ENCODE data around the gene GPHN.
"Not testable (repeated sequence)": the region's sequence is repeated elsewhere in the genome, so short reads cannot be mapped to it uniquely, and the experiment has no call there.

The GPHN gene

DNA sequence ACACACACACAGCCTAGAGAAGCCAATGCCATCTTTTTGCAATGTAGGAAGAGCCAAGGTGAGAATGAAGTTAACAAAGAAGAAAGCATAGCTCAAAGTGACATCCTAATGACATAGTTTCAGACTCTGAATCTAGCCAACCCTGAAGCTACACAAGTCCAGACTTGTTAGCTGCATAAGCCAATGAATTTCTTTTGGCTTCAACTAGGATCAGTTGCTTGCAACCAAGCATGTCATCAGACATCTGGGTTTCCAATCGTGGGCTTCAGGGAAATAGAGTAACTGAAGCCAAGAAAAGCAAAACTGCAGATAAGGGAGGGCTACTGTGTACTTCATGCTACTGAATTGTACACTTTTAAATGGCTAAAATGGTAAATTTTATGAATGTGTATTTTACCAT lies 4.4 kb upstream of the GPHN start:
- DNase-seq = peak; percentile 67 to 88

DNA sequence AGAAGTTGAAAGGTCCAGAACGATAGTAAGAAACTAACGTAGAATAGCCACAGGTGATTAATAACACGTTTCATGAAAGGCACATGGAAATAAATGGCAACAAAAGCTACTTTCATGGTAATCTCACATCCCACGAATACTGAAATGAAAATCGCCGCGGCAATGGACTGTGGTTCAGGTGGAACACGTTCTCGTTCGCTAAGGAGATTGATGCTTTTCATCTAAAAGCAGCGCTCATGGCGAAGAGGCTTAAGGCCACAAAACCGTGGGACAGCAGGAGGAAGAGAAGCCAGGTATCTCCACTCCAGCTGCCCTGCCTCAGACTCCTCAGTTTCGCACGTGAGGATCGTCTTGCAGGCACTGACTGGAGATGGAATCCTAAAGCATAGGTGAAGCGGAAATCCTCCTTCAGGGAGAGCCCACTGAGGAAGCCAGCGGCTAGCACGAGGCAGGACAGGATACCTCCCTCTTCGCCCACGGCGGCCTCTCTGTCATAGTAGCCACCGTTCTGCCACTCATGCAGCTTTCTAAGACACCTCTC lies 696 bp upstream of the GPHN start:
- DNase-seq = peak; percentile 63 to 77

DNA sequence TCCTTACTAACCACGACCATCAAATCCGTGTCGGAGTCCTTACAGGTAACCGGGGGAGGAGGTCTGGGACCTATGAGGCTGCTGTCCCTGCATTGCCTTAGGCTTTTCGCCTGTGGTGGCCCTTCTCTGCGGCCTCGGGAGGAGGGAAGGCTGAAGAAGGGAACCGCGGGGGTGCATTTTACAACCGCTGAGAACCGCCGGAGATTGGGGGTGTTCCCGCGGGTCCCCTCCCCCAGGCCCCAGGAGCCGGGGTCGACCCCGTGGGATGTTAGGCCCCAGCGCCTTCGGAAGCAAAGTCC lies 549 bp downstream of the GPHN start:
- DNase-seq = no peak

- peak in 1 of 2 experiments; percentile 46 for DNase-seq
Measured at GRCh38 chr14:66508846-66509621, 1.1 kb downstream of the GPHN start.

GRCh38 chr14:66509874-66510273 lies 1.9 kb downstream of the GPHN start:
- DNase-seq = no peak

DNA sequence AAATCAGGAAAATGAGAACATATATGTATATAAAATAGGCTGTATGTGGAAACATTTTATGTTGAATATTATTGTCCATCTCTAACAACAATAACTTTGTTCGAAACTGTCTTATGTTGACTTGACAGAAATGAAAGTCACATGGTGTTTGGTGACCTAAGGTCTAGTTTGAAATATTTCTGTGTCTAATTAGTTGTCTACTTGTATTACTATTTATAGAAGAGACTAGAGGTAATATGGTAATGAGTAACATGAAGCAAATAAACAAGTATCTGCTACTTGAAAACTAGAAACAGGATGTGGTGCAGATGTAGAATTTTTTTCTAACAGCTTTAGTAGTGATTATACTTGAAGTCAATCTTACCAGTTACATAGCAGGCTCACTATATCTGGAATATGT lies 3.9 kb downstream of the GPHN start:
- no peak for DNase-seq

- DNase-seq = no peak
Measured at GRCh38 chr14:66514213-66514612, 6.3 kb downstream of the GPHN start.

DNA sequence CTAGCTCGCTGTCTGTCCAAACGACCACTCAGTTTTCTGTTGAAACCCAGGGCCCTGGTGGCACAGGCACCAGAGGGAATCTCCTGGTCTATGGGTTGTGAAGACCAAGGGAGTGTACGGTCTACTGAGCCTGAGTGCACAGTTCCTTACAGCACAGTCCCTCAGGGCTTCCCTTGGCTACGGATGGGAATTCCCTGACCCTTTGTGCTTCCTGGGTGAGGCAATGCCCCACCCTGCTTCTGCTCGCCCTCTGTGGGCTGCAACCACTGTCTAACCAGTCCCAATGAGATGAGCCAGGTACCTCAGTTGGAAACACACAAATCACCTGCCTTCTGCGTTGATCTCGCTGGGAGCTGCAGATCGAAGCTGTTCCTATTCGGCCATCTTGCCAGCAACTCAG lies 22.6 kb downstream of the GPHN start:
- DNase-seq = no peak

DNA sequence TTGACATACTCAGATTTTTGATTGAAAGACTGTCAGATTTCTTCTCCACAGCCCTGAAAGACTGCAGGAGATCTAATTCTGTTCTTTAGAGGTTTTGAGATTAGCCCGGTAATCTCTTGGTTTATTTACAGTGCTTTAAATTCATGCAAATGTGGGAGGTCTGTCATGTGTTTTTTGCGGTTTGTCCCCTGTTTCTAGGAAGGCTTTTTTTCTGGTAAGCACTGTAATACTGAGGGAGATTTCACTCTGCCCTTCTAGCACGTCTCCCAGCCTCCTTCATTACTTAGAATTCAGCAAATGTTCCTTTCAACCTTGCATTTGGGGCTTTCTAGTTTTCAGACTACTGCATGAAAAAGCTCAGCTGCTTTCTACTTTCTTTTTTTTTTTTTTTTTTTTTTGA lies 31.1 kb downstream of the GPHN start:
- DNase-seq = no peak

DNA sequence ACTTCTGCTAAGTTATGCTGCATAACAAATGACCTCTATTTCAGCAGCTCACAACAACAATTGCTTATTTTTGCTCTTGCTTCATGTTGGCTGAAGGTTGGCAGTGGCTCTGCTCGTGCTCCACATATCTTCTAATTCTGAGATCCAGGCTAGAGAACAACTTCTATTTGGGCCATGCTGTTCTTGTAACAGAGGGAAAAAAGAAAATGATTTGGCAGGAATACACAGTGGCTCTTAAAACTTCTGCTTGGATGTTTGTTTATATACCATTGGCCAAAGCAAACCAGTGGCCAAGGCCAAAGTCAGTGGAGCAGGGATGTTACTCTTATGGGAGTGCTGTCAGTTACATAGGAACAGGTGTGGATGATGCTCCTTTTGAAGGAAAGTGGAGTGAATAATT lies 32.1 kb downstream of the GPHN start:
- no peak for DNase-seq

GRCh38 chr14:66541627-66542026 lies 33.7 kb downstream of the GPHN start:
- no peak for DNase-seq

- DNase-seq = no peak
Measured at GRCh38 chr14:66543996-66544395, 36.0 kb downstream of the GPHN start.

DNA sequence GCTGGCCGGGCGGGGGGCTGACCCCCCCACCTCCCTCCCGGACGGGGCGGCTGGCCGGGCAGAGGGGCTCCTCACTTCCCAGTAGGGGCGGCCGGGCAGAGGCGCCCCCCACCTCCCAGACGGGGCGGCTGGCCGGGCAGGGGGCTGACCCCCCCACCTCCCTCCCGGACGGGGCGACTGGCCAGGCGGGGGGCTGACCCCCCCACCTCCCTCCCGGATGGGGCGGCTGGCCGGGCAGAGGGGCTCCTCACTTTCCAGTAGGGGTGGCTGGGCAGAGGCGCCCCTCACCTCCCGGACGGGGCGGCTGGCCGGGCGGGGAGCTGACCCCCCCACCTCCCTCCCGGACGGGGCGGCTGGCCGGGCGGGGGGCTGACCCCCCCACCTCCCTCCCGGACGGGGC lies 37.2 kb downstream of the GPHN start:
- DNase-seq = not testable (repeated sequence)

DNA sequence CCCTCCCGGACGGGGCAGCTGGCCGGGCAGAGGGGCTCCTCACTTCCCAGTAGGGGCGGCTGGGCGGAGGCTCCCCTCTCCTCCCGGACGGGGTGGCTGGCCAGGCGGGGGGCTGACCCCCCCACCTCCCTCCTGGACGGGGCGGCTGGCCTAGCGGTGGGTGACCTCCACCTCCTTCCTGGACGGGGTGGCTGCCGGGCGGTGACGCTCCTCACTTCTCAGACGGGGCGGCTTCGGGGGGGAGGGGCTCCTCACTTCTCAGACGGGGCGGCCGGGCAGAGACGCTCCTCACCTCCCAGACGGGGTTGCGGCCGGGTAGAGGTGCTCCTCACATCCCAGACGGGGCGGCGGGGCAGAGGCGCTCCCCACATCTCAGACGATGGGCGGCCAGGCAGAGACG lies 37.8 kb downstream of the GPHN start:
- not testable (repeated sequence) for DNase-seq

DNA sequence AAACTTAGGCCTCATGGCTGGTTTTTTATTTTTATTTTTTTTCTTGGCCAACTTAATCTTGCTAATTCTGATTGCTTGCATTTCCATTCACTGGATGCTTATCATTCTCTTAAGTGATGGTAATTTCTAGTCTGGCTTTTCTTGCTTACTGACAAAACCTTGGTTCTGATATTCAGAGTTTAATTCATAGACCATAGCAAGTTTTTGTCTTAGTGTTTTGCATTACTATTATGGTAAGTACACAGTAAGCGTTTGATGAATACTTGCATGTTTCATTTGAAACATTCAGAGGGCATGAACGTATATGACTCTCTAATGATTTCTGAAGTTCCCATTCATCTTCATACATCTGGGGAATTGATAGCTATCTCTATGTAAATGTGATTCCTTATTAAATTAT lies 55.8 kb downstream of the GPHN start:
- no peak for DNase-seq

DNA sequence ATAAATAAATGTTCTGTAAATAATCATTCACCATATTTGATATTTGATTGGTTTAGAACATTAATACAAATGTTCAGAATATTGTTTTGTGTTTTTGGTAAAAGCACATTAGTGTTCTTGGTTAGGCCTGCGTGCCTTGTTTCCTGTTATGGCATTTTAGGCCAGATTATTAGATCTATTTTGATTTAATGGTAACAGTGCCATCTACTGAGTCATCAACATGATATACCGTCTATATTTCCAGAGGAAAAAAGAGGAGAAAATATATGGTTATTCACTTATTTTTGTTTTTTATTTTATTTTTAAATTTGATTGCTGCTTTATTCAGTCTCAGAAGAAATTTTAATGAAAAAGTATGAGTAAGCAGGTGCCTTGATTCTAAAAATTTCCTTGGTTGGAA lies 60.3 kb downstream of the GPHN start:
- DNase-seq = no peak

DNA sequence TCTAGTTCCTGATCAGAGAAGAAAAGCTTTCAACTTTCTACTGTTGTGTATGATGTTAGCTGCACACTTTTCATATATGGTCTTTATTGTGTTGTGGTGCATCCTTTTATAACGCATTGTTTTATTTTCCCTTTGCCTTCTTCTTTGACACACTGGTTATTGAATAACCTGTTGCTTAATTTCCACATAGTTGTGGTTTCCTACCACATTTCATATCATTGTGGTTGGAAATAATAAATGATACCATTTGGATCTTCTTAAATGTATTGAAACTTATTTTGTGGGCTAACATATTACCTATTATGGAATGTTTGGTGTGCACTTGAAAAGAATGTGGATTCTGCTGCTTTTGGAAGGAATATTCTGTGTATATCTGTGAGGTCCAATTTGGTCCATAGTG lies 64.9 kb downstream of the GPHN start:
- no peak for DNase-seq

DNA sequence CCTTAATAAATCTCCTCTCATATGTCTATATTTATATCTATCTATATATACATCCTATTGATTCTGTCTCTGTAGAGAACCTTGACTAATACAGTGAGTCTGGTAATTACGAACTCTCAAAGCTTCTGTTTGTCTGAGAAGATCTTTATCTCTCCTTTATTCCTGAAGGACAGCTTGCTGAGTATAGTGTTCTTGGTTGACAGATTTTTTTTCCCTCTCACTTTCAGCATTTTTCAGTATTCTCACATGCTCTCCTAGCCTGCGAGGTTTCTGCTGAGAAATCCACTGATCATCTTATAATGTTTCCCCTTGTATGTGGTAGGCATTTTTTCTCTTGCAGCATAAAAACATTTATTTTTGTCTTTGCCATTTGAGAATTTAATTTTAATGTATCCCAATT lies 67.1 kb downstream of the GPHN start:
- no peak for DNase-seq

DNA sequence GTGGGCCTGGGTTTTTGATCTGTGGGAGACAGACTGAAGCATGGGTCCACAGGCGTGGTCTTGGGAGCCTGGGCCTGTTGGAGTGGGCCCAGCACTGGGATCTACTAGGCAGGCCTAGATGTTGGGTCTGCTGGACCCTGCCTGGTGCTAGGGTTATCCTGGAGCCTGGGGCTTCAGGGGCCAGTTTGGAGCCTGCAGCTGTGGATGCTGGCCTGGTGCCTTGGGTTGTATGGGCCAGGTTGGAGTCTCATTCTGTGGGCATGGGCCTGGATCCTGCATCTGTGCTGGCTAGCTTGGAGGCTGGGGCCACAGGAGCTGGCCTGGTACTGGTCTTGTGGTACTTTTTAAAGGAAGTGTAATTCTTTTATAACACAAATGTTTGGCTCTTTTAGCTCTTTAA lies 68.0 kb downstream of the GPHN start:
- no peak for DNase-seq

DNA sequence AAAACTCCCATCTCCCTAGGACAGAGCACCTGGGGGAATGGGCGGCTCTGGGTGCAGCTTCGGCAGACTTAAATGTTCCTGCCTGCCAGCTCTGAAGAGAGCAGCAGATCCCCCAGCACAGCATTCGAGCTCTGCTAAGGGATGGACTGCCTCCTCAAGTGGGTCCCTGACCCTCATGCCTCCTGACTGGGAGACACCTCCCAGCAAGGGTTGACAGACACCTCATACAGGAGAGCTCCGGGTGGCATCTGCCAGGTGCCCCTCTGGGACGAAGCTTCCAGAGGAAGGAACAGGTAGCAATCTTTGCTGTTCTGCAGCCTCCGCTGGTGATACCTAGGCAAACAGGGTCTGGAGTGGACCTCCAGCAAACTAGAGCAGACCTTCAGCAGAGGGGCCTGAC lies 79.8 kb downstream of the GPHN start:
- not testable (repeated sequence) for DNase-seq

- DNase-seq = no peak
Measured at GRCh38 chr14:66595394-66595793, 87.4 kb downstream of the GPHN start.

DNA sequence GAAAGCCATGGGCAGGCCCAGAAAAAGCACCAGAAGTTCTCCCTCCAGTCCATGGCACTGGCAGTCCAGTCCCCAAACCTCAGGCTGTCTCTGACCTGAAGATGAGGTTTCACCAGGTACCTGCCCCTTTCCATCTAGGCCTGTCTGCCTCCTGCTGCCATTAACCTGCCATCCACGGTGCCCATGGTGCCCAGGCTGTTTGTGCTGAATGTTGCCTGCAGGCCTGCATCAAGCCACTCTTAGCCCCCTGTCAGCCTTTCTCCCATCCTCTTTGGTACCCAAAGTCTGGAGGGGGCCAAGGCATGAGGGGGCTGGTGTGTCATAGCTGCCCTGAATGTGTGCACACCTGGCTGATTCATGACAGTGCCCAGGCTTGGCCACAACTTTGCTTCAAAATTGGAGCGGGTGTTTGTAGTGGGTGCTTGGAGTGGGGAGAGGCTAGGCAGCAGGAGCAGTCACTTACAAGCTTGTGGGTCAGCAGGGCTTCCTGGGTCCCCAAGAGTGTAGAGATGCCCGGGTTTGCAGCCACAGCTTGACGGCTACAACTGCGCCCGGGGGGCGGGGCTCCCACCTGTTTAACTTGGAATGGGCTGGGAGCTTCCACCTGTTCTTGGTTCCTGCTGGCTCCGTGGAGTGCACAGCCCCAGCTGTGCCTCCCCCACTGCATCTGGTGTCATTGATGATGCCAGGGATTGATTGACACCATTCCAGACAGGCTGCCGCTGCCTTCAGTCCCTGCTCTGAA lies 88.5 kb downstream of the GPHN start:
- DNase-seq = no peak

DNA sequence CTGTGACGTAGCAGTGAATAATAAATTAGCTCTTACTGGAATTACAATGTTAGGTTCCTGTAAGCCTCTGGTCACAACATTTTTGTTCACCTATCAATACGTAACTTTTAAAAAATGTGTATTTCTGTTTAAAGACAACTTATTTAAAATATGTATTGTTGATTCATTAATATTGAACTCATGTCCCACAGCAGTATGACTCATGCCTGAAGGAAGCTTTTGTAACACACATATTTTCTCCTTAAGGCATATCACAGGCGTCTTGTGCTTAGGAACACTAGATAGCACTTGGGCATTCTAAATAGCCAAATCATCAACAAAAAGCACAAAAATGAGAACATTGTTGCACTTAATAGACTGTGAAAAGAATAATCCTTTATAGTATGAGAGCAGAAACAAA lies 92.5 kb downstream of the GPHN start:
- DNase-seq = no peak

GRCh38 chr14:66601932-66602578 lies 94.1 kb downstream of the GPHN start:
- no peak for DNase-seq

Measured in NCI-H446 (cell line).